Daoy (cell line): ENCODE results near the gene CD248. TPM values are rescaled to one million over a fixed set of nuclear protein-coding genes. Genes with fewer than 3 reads are reported as not detected.

Source experiments
- DNase-seq: peaks from one replicate; pipeline ENCODE4 v3.0.0-alpha.2; 2015; ENCODE audit warnings: low read depth
- total RNA-seq: library from RNA; depleted of rRNA; stranded (reverse); fragments of >200 nt; shearing (Covaris generic); gene quantifications from 2 replicates; pipeline ENCODE4 v1.2.3, GENCODE V29; 2014

CD248 gene
- total RNA-seq, 1 experiment from 2014 or later, result 0.06 TPM

GRCh38 chr11:66340596-66341501, 24.0 kb upstream of the CD248 start:
- no peak for DNase-seq

- DNase-seq, result no peak
These were observed 23.0 kb upstream of the CD248 start for GRCh38 chr11:66339686-66340483.

GRCh38 chr11:66339162-66339675, 22.4 kb upstream of the CD248 start:
- no peak for DNase-seq

- no peak for DNase-seq
These were observed 21.7 kb upstream of the CD248 start for GRCh38 chr11:66338276-66339161.

GRCh38 chr11:66337103-66337899, 20.5 kb upstream of the CD248 start:
- peak; percentile 39 for DNase-seq

GRCh38 chr11:66336234-66337102, 19.6 kb upstream of the CD248 start, which contains the start of gene RIN1:
Gene RIN1 (minus strand): TSS chr11:66336434. CDS start chr11:66336402, 32 bp downstream.
- peak; percentile 93 for DNase-seq

- peak; percentile 77 for DNase-seq
These were observed 18.8 kb upstream of the CD248 start for GRCh38 chr11:66335531-66336233.

GRCh38 chr11:66334605-66335442, 18.0 kb upstream of the CD248 start:
- no peak for DNase-seq

GRCh38 chr11:66333896-66334604, 17.2 kb upstream of the CD248 start:
- DNase-seq, result no peak

- no peak for DNase-seq
These were observed 16.5 kb upstream of the CD248 start for GRCh38 chr11:66333220-66333877.

GRCh38 chr11:66332371-66333219, 15.8 kb upstream of the CD248 start:
- no peak for DNase-seq

- DNase-seq, result no peak
These were observed 14.9 kb upstream of the CD248 start for GRCh38 chr11:66331542-66332370.

GRCh38 chr11:66330931-66331330, 14.1 kb upstream of the CD248 start:
- DNase-seq, result no peak

- DNase-seq, result no peak
These were observed 12.4 kb upstream of the CD248 start for GRCh38 chr11:66329165-66329673.
